AG04449 (cell line): ENCODE data around the gene RPRD1A.
"Not testable (repeated sequence)": the region's sequence is repeated elsewhere in the genome, so short reads cannot be mapped to it uniquely, and the experiment has no call there.

ENCODE experiments used
- CTCF ChIA-PET: fragments of 350-600 bp; formaldehyde crosslinking; extraction: SDS; loops from one replicate; lab custom pipeline; 2021; ENCODE audit warnings: antibody characterized with exemption; lab: Yijun Ruan, JAX
- POLR2A ChIA-PET: fragments of 400-600, 350-600 bp; formaldehyde crosslinking; extraction: SDS; loops from one replicate; lab custom pipeline; 2020; ENCODE audit warnings: antibody characterized with exemption, inconsistent platforms; lab: Yijun Ruan, JAX
- DNase-seq: peaks from one replicate; pipeline ENCODE4 v3.0.0-alpha.2; 2010; ENCODE audit warnings: low read depth, low spot score
- H3K4me3 ChIP-seq: 2 replicates; pipeline ENCODE4 v1.5.1; 2011; ENCODE audit warnings: low read depth, mild to moderate bottlenecking, control low read depth, low read length
- TF ChIP-seq, protein P1 (sequence below): IDR thresholded peaks from one replicate; pipeline ENCODE4 v1.5.1; 2011; ENCODE audit warnings: mild to moderate bottlenecking, moderate library complexity, low read length, control low read depth, inconsistent platforms; ENCODE audit not compliant: insufficient read depth; ENCODE audit errors: missing control alignments

Gene RPRD1A

DNA sequence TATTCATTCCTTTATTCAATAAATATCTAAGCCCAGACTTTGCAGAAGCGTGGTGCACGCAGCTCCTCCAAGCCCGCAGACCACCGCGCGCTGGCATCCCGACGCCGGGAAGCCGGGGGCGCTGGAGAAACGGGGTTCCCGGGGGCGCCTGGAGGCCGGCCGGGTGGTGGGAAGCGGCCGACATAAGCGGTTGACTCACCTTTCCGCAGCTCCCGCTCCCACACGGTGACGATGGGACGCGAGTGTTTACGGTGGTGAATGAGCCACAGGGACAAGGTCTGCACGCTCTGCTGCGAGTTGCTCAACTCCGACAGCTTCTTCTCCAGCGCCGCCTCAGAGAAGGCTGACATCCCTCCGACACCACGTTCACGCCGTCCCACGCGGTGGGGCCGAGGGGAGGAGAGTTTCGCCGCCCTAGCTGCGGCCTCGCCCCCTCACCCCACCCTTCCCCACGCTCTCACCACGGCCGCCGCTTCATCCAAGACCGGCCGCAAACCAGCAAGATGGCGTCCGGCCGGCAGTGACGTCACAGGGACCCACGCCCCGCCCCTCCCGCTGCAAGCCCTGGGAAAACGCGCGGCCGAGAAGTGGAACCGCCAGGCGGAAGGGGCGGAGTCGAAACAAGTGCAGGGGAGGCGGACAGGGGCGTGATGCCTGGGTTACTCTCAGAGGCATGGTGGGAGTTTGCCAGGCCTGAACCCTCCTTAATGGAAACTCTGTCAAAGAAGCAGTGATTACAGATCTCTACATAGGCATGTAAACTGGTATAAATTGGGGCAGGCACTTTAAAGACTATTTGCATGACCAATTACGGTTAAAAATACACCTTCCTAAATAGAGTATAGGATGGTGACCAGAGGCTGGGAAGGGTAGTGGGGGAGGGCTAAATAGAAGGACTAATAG, at the start of gene RPRD1A:
RPRD1A (minus strand) TSS at position 505 of the 903 bp plus-strand sequence; CDS start at position 350, 155 bp downstream.
- H3K4me3 ChIP-seq, result peak within 1 kb of the TSS; percentile 91
- TF ChIP-seq, protein P1, sequence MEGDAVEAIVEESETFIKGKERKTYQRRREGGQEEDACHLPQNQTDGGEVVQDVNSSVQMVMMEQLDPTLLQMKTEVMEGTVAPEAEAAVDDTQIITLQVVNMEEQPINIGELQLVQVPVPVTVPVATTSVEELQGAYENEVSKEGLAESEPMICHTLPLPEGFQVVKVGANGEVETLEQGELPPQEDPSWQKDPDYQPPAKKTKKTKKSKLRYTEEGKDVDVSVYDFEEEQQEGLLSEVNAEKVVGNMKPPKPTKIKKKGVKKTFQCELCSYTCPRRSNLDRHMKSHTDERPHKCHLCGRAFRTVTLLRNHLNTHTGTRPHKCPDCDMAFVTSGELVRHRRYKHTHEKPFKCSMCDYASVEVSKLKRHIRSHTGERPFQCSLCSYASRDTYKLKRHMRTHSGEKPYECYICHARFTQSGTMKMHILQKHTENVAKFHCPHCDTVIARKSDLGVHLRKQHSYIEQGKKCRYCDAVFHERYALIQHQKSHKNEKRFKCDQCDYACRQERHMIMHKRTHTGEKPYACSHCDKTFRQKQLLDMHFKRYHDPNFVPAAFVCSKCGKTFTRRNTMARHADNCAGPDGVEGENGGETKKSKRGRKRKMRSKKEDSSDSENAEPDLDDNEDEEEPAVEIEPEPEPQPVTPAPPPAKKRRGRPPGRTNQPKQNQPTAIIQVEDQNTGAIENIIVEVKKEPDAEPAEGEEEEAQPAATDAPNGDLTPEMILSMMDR, result no peak
- ChIA-PET CTCF (interaction anchor here (1.2 to 2.4 kb wide), 2 partner anchors 50 to 217 kb away, joined by 4 to 10 read pairs; no protein-coding TSS in a partner anchor), POLR2A (interaction anchor here (0.7 kb wide), 1 partner anchor 83 kb away, joined by 3 read pairs; no protein-coding TSS in a partner anchor)
- DNase-seq, result peak; percentile 46

DNA sequence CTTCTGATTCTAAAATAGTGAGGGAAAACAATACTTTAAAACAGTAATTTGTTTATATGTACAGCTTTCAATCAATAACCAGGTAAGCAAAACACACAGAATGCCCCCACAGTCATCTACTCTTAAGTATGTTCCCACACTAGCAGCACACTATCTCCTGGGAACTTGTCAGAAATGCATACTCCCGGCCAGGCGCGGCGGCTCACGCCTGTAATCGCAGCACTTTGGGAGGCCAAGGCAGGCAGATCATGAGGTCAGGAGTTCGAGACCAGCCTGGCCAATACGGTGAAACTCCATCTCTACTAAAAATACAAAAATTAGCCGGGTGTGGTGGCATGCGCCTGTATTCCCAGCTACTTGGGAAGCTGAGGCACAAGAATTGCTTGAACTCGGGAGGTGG, 49.4 kb upstream of the RPRD1A start:
- POLR2A ChIA-PET, DNase-seq, H3K4me3 ChIP-seq: not testable (repeated sequence)
- CTCF ChIA-PET, result interaction anchor here (1.4 kb wide), 1 partner anchor 11 kb away, joined by 3 read pairs; no protein-coding TSS in a partner anchor

DNA sequence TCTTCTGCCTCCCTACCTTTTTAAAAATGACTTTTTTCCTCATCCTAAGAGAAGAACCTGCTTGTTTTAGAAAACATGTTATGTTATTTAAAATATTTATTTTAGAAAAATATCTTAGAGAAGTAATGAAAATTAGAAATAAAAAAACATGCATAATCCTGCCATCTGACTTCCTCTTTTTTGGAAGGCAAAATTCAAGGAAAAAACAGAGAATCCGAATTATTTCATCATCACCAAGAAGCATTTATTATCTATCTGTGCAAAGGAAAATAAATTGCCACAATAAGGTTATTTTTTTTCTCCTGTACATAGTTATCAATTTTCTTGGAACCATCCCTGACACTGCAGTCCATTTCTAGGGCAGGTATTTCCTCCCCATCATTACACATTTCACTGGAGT, 47.4 kb upstream of the RPRD1A start:
- CTCF ChIA-PET, result no interaction called here
- TF ChIP-seq, protein P1, result no peak
- no peak for DNase-seq
- H3K4me3 ChIP-seq, result no peak overlapping the region
- POLR2A ChIA-PET, result no interaction called here

GRCh38 chr18:36114251-36114650, 46.9 kb upstream of the RPRD1A start:
- CTCF ChIA-PET, result no interaction called here
- no peak overlapping the region for H3K4me3 ChIP-seq
- POLR2A ChIA-PET, result no interaction called here
- no peak for DNase-seq
- TF ChIP-seq, protein P1, result no peak

GRCh38 chr18:36112302-36112701, 44.9 kb upstream of the RPRD1A start:
- no peak overlapping the region for H3K4me3 ChIP-seq
- ChIA-PET POLR2A (no interaction called here), CTCF (interaction anchor here (1.1 to 1.2 kb wide), 2 partner anchors 17 to 698 kb away, joined by 3 read pairs; no protein-coding TSS in a partner anchor)
- TF ChIP-seq, protein P1, result no peak
- no peak for DNase-seq

GRCh38 chr18:36109737-36110136, 42.4 kb upstream of the RPRD1A start:
- TF ChIP-seq, protein P1, result no peak
- CTCF ChIA-PET, result interaction anchor here (0.8 to 1.3 kb wide), 3 partner anchors 14 to 175 kb away, joined by 3 to 5 read pairs (median 4); no protein-coding TSS in a partner anchor

More at GRCh38 chr18:36109737-36110136, 42.4 kb upstream of the RPRD1A start:
- POLR2A ChIA-PET, result no interaction called here
- no peak for DNase-seq
- H3K4me3 ChIP-seq, result no peak overlapping the region
